Coronary artery (tissue), 2 donors: ENCODE measurements around the gene NEUROD2.

Experiments
- DNase-seq: peaks from one replicate; pipeline ENCODE4 v3.0.0-alpha.2; 2017; ENCODE audit warnings: low spot score
- H3K27ac ChIP-seq, 2 donors: fragments of 200-600 bp; sonication (generic); one replicate each; pipeline ENCODE4 v1.5.1; 2016 to 2019
- H3K4me3 ChIP-seq: fragments of 200-600 bp; sonication (generic); 2 replicates; pipeline ENCODE4 v1.5.1; 2016; ENCODE audit warnings: mild to moderate bottlenecking, moderate library complexity
- TF ChIP-seq, protein P1 (sequence below): fragments of 200-600 bp; sonication (generic); IDR thresholded peaks from one replicate; pipeline ENCODE4 v1.5.1; 2019; ENCODE audit warnings: antibody characterized with exemption

NEUROD2 gene

GRCh38 chr17:39563476-39563875 is 44.2 kb downstream of the NEUROD2 start:
- TF ChIP-seq, protein P1, sequence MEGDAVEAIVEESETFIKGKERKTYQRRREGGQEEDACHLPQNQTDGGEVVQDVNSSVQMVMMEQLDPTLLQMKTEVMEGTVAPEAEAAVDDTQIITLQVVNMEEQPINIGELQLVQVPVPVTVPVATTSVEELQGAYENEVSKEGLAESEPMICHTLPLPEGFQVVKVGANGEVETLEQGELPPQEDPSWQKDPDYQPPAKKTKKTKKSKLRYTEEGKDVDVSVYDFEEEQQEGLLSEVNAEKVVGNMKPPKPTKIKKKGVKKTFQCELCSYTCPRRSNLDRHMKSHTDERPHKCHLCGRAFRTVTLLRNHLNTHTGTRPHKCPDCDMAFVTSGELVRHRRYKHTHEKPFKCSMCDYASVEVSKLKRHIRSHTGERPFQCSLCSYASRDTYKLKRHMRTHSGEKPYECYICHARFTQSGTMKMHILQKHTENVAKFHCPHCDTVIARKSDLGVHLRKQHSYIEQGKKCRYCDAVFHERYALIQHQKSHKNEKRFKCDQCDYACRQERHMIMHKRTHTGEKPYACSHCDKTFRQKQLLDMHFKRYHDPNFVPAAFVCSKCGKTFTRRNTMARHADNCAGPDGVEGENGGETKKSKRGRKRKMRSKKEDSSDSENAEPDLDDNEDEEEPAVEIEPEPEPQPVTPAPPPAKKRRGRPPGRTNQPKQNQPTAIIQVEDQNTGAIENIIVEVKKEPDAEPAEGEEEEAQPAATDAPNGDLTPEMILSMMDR = no peak
- H3K4me3 ChIP-seq = no peak overlapping the region
- no peak for DNase-seq

GRCh38 chr17:39562976-39563375 is 44.7 kb downstream of the NEUROD2 start:
- no peak overlapping the region for H3K4me3 ChIP-seq
- TF ChIP-seq, protein P1 = no peak
- H3K27ac ChIP-seq = no peak overlapping the region
- no peak for DNase-seq

More at GRCh38 chr17:39563476-39563875, 44.2 kb downstream of the NEUROD2 start:
- H3K27ac ChIP-seq = no peak overlapping the region

DNA sequence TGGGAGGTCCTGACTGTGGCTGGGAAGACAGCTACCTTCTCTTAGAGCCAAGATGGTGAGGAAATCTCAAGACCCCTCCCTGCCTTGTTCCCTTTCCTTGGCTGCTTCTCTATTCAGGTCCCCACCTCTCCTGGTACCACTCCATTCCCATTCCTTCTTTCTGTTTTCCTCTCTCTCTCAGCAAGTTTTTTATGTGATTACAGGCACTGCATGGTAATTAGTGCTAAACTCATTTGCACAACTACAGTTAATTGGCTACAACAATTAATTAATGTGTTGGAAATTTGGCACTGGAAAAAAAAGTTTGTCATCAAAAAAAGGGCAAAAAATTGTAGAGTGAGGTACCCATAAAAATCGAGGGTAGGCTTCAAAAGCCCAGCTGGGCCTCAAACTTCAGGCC is 45.3 kb downstream of the NEUROD2 start:
- TF ChIP-seq, protein P1 = no peak
- DNase-seq = no peak
- no peak overlapping the region for H3K27ac ChIP-seq
- no peak overlapping the region for H3K4me3 ChIP-seq

- TF ChIP-seq, protein P1 = no peak
- Histone ChIP-seq H3K27ac (no peak overlapping the region), H3K4me3 (no peak overlapping the region)
- no peak for DNase-seq
Measured at GRCh38 chr17:39556423-39556822, 51.3 kb downstream of the NEUROD2 start.

DNA sequence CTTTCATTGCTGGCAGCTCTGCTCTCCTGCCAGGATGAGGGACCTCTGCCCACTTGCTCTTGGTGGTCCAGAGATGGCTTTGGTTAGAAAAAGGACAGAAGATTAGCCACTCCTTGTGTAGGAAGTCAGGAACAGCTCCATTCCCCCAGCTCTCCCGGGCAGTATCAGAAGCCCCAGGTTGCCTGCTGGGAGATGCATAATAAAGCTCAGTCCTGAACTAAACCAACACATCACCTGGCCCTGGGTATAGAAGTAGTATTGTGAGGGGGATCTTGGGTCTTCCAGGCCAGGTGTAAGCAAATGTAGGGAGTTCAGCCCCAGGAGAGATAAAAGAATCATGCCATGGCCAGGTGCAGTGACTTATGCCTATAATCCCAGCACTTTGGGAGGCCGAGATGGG is 52.4 kb downstream of the NEUROD2 start:
- TF ChIP-seq, protein P1 = no peak
- no peak for DNase-seq

More for the DNA sequence above, 52.4 kb downstream of the NEUROD2 start:
- H3K4me3 ChIP-seq = no peak overlapping the region
- H3K27ac ChIP-seq = no peak overlapping the region
